ENCODE data around the gene BSPRY. TPM values are rescaled to one million over a fixed set of nuclear protein-coding genes. Genes with fewer than 3 reads are reported as not detected.

Gene BSPRY
- total RNA-seq, 1 donor from 2014 or later = 8.4 TPM

GRCh38 chr9:113349066-113349444 is 286 bp upstream of the BSPRY start:
- no peak overlapping the region for H3K27ac ChIP-seq
- ATAC-seq (peak in 1 of 2 donors; percentile 16), DNase-seq (no peak)
- no peaks in the 10 kb centered on the region for H3K9me3 ChIP-seq
- peak overlapping the region; percentile 66 for H3K4me3 ChIP-seq
- no peak for TF ChIP-seq CTCF (IDR thresholded peaks at IDR 0.05)
- no peaks in the 10 kb centered on the region for H3K36me3 ChIP-seq
- intact Hi-C loops (cut with DNase I) = no loop called here
- peaks cover 15% of the 10 kb centered on the region for H3K4me1 ChIP-seq
- H3K27me3 ChIP-seq (ENCODE audit: low read depth) = peaks cover 19% of the 10 kb centered on the region

GRCh38 chr9:113350107-113350661 is 843 bp downstream of the BSPRY start:
- Histone ChIP-seq H3K4me3 (peak overlapping the region; percentile 66), H3K9me3 (no peaks in the 10 kb centered on the region), H3K27ac (no peak overlapping the region), H3K4me1 (peaks cover 13% of the 10 kb centered on the region), H3K36me3 (no peaks in the 10 kb centered on the region), H3K27me3 (ENCODE audit: low read depth) (peaks cover 19% of the 10 kb centered on the region)
- DNase-seq = no peak
- intact Hi-C loops (cut with DNase I) = no loop called here
- peak; percentile 27 to 59 for ATAC-seq
- TF ChIP-seq CTCF (IDR thresholded peaks at IDR 0.05) = no peak

- no peak for ATAC-seq
Observed at GRCh38 chr9:113350937-113351336, 1.6 kb downstream of the BSPRY start.

GRCh38 chr9:113352006-113352405 is 2.7 kb downstream of the BSPRY start:
- H3K4me1 ChIP-seq = peaks cover 13% of the 10 kb centered on the region
- no peak for DNase-seq
- intact Hi-C loops (cut with DNase I) = no loop called here
- no peak overlapping the region for H3K4me3 ChIP-seq
- no peaks in the 10 kb centered on the region for H3K36me3 ChIP-seq
- H3K27me3 ChIP-seq (ENCODE audit: low read depth) = peaks cover 19% of the 10 kb centered on the region
- ATAC-seq = no peak
- TF ChIP-seq CTCF (IDR thresholded peaks at IDR 0.05) = no peak
- no peak overlapping the region for H3K27ac ChIP-seq
- H3K9me3 ChIP-seq = no peaks in the 10 kb centered on the region

More at GRCh38 chr9:113350937-113351336, 1.6 kb downstream of the BSPRY start:
- no peaks in the 10 kb centered on the region for H3K9me3 ChIP-seq
- no peak for DNase-seq
- H3K4me1 ChIP-seq = peaks cover 13% of the 10 kb centered on the region
- no peak overlapping the region for H3K27ac ChIP-seq
- no peak for TF ChIP-seq CTCF (IDR thresholded peaks at IDR 0.05)
- no peak overlapping the region for H3K4me3 ChIP-seq
- peaks cover 19% of the 10 kb centered on the region for H3K27me3 ChIP-seq (ENCODE audit: low read depth)
- H3K36me3 ChIP-seq = no peaks in the 10 kb centered on the region
- intact Hi-C loops (cut with DNase I) = no loop called here

GRCh38 chr9:113352411-113352810 is 3.1 kb downstream of the BSPRY start:
- H3K4me1 ChIP-seq = peaks cover 13% of the 10 kb centered on the region
- no peak overlapping the region for H3K27ac ChIP-seq
- no peaks in the 10 kb centered on the region for H3K36me3 ChIP-seq
- peaks cover 19% of the 10 kb centered on the region for H3K27me3 ChIP-seq (ENCODE audit: low read depth)
- no peak overlapping the region for H3K4me3 ChIP-seq
- no peaks in the 10 kb centered on the region for H3K9me3 ChIP-seq
- no peak for ATAC-seq
- no peak for DNase-seq
- intact Hi-C loops (cut with DNase I) = no loop called here
- no peak for TF ChIP-seq CTCF (IDR thresholded peaks at IDR 0.05)

Data from lower lobe of right lung (tissue), 2 donors.